Nephron (organoid): Measurements from ENCODE around the gene PRKG1.

Experiments
- H3K27ac Mint-ChIP-seq, 3 experiments: 2 replicates each; pipeline ENCODE4 v1.8.0; 2020; ENCODE audit warnings: mixed read lengths in 3 of 3, mild to moderate bottlenecking in 2 of 3, moderate library complexity in 1 of 3
- H3K27me3 Mint-ChIP-seq: 2 replicates; pipeline ENCODE4 v1.8.0; 2021; ENCODE audit warnings: low read depth, mild to moderate bottlenecking, moderate library complexity, mixed read lengths
- H3K36me3 Mint-ChIP-seq: 2 replicates; pipeline ENCODE4 v1.8.0; 2020; ENCODE audit warnings: low read depth, mixed read lengths
- H3K4me1 Mint-ChIP-seq: 2 replicates; pipeline ENCODE4 v1.8.0; 2020; ENCODE audit warnings: mixed read lengths
- H3K4me3 Mint-ChIP-seq, 3 experiments: 2 replicates each; pipeline ENCODE4 v1.8.0; 2020; ENCODE audit warnings: mild to moderate bottlenecking in 3 of 3, mixed read lengths in 3 of 3, moderate library complexity in 2 of 3
- H3K9me3 Mint-ChIP-seq: 2 replicates; pipeline ENCODE4 v1.8.0; 2020; ENCODE audit warnings: mixed read lengths
- CTCF ChIP-seq, 3 experiments: fragments of 200-600 bp; sonication (generic); IDR thresholded peaks; one replicate each; pipeline ENCODE4 v1.5.0; 2021; ENCODE audit warnings: antibody characterized with exemption in 3 of 3; ENCODE audit not compliant: unreplicated experiment in 3 of 3

Gene PRKG1

DNA sequence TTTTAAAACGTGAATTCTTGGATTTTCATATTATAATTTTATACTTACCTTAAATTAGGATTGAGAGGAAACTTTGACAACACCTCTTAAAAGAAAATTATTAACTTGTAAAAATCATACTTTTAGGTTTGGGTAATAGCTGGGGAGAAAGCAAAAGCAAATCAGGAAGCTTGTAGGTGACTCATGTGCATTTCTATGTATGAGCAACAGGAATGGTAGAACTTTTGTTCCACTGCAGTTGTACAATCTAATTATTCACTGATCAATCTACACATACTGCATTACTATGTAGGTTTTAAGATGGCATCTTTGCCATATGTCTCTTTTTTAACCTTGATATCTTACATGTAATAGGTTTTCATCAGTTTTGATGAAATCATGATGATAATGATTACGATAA, 223.2 kb downstream of the PRKG1 start:
- H3K27ac Mint-ChIP-seq, result no peak overlapping the region
- no peak overlapping the region for H3K4me3 Mint-ChIP-seq
- peaks cover 4% of the 10 kb centered on the region for H3K36me3 Mint-ChIP-seq
- no peaks in the 10 kb centered on the region for H3K27me3 Mint-ChIP-seq
- no peak for TF ChIP-seq CTCF (IDR thresholded peaks at IDR 0.05; ENCODE audit: unreplicated experiment in 3 of 3)
- peaks cover 38% of the 10 kb centered on the region for H3K4me1 Mint-ChIP-seq
- H3K9me3 Mint-ChIP-seq, result peaks cover 16% of the 10 kb centered on the region

- H3K4me1 Mint-ChIP-seq, result peaks cover 40% of the 10 kb centered on the region
- TF ChIP-seq CTCF (IDR thresholded peaks at IDR 0.05; ENCODE audit: unreplicated experiment in 3 of 3), result no peak
- no peaks in the 10 kb centered on the region for H3K36me3 Mint-ChIP-seq
- H3K27ac Mint-ChIP-seq, result peak overlapping the region; percentile 86 to 90 (median 86)
- H3K4me3 Mint-ChIP-seq, result peak overlapping the region in 2 of 3 experiments; percentile 22 to 55
- H3K27me3 Mint-ChIP-seq, result no peaks in the 10 kb centered on the region
- H3K9me3 Mint-ChIP-seq, result peaks cover 3% of the 10 kb centered on the region
Observed at GRCh38 chr10:51300617-51301304, 226.5 kb downstream of the PRKG1 start.

GRCh38 chr10:51301644-51302043, 227.4 kb downstream of the PRKG1 start:
- H3K9me3 Mint-ChIP-seq, result peaks cover under 1% of the 10 kb centered on the region
- no peak overlapping the region for H3K4me3 Mint-ChIP-seq
- H3K4me1 Mint-ChIP-seq, result peaks cover 41% of the 10 kb centered on the region
- H3K27me3 Mint-ChIP-seq, result no peaks in the 10 kb centered on the region
- H3K36me3 Mint-ChIP-seq, result no peaks in the 10 kb centered on the region
- peak overlapping the region; percentile 86 to 90 (median 86) for H3K27ac Mint-ChIP-seq
- TF ChIP-seq CTCF (IDR thresholded peaks at IDR 0.05; ENCODE audit: unreplicated experiment in 3 of 3), result no peak

GRCh38 chr10:51302316-51302715, 228.0 kb downstream of the PRKG1 start:
- TF ChIP-seq CTCF (IDR thresholded peaks at IDR 0.05; ENCODE audit: unreplicated experiment in 3 of 3), result no peak
- no peaks in the 10 kb centered on the region for H3K27me3 Mint-ChIP-seq
- no peak overlapping the region for H3K4me3 Mint-ChIP-seq
- H3K36me3 Mint-ChIP-seq, result no peaks in the 10 kb centered on the region
- H3K9me3 Mint-ChIP-seq, result no peaks in the 10 kb centered on the region
- H3K27ac Mint-ChIP-seq, result peak overlapping the region in 1 of 3 experiments; percentile 90
- peaks cover 35% of the 10 kb centered on the region for H3K4me1 Mint-ChIP-seq

DNA sequence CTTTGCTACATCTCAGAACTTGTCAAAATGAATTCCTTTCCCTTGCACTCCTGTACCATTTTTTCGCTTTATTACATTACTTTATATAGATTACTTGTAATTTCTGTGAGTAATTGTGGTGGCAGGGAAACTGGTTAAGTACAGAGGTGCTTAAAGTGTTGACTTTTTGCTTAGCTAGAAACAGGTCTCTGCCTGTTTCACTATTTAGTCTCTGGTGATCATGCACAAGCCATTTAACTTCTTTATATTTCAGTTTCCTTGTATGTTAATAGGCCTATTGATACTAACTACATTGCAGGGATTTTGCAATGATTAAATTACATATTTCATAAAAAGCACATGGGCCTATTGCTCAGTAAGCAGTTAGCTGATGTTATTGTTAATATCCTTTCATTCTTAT, 233.8 kb downstream of the PRKG1 start:
- no peak overlapping the region for H3K27ac Mint-ChIP-seq
- no peaks in the 10 kb centered on the region for H3K9me3 Mint-ChIP-seq
- no peak for TF ChIP-seq CTCF (IDR thresholded peaks at IDR 0.05; ENCODE audit: unreplicated experiment in 3 of 3)
- H3K4me1 Mint-ChIP-seq, result peaks cover 31% of the 10 kb centered on the region
- H3K36me3 Mint-ChIP-seq, result no peaks in the 10 kb centered on the region
- H3K4me3 Mint-ChIP-seq, result no peak overlapping the region
- H3K27me3 Mint-ChIP-seq, result no peaks in the 10 kb centered on the region

GRCh38 chr10:51311228-51311627, 236.9 kb downstream of the PRKG1 start:
- no peaks in the 10 kb centered on the region for H3K9me3 Mint-ChIP-seq
- H3K36me3 Mint-ChIP-seq, result no peaks in the 10 kb centered on the region
- peaks cover 45% of the 10 kb centered on the region for H3K4me1 Mint-ChIP-seq
- no peaks in the 10 kb centered on the region for H3K27me3 Mint-ChIP-seq
- no peak overlapping the region for H3K27ac Mint-ChIP-seq
- no peak overlapping the region for H3K4me3 Mint-ChIP-seq
- no peak for TF ChIP-seq CTCF (IDR thresholded peaks at IDR 0.05; ENCODE audit: unreplicated experiment in 3 of 3)
